ENCODE data around the gene PRUNE1. TPM values are rescaled to one million over a fixed set of nuclear protein-coding genes. Genes with fewer than 3 reads are reported as not detected.
A peak's percentile ranks its signal among the peaks of the same experiment; 100 is the strongest.

PRUNE1 gene
- polyA plus RNA-seq, 12 donors = 22.1 to 31.7 (median 27.7) TPM; not detected in 1

GRCh38 chr1:151003180-151003579, 5.1 kb upstream of the PRUNE1 start:
- no peak for DNase-seq

GRCh38 chr1:151005729-151006319, 2.4 kb upstream of the PRUNE1 start:
- no peak for DNase-seq

- peak; percentile 87 for DNase-seq
Measured at GRCh38 chr1:151006327-151007052, 1.8 kb upstream of the PRUNE1 start, which contains the start of gene MINDY1. TSS of gene MINDY1 (minus strand) at chr1:151006902. CDS start at chr1:151002617, 4,285 bp downstream.

GRCh38 chr1:151007853-151008243, 401 bp upstream of the PRUNE1 start:
- peak; percentile 29 for DNase-seq

- no peak for DNase-seq
Measured at GRCh38 chr1:151009206-151009587, 948 bp downstream of the PRUNE1 start.

- no peak for DNase-seq
Measured at GRCh38 chr1:151009674-151010345, 1.6 kb downstream of the PRUNE1 start.

GRCh38 chr1:151010346-151010726, 2.1 kb downstream of the PRUNE1 start:
- no peak for DNase-seq

- DNase-seq = no peak
Measured at GRCh38 chr1:151011154-151011850, 3.1 kb downstream of the PRUNE1 start.

GRCh38 chr1:151012684-151013471, 4.6 kb downstream of the PRUNE1 start:
- DNase-seq = no peak

GRCh38 chr1:151013518-151013917, 5.3 kb downstream of the PRUNE1 start:
- DNase-seq = no peak

- peak; percentile 63 for DNase-seq
Measured at GRCh38 chr1:151024540-151025146, 16.4 kb downstream of the PRUNE1 start.

GRCh38 chr1:151026460-151026859, 18.2 kb downstream of the PRUNE1 start:
- DNase-seq = no peak

GRCh38 chr1:151032164-151032563, 23.9 kb downstream of the PRUNE1 start:
- no peak for DNase-seq

GRCh38 chr1:151035167-151035566, 26.9 kb downstream of the PRUNE1 start:
- no peak for DNase-seq

- no peak for DNase-seq
Measured at GRCh38 chr1:151036356-151036755, 28.1 kb downstream of the PRUNE1 start, which contains the start of gene BNIPL. TSS of gene BNIPL (plus strand) at chr1:151036586. CDS start at chr1:151036726, 140 bp downstream.

- no peak for DNase-seq
Measured at GRCh38 chr1:151037032-151037431, 28.8 kb downstream of the PRUNE1 start.

GRCh38 chr1:151039521-151039920, 31.3 kb downstream of the PRUNE1 start:
- no peak for DNase-seq

GRCh38 chr1:151043163-151043562, 34.9 kb downstream of the PRUNE1 start:
- no peak for DNase-seq

GRCh38 chr1:151047591-151047924, 39.3 kb downstream of the PRUNE1 start, which contains the start of gene C1orf56:
TSS of gene C1orf56 (plus strand) at chr1:151047751. CDS start at chr1:151047848, 97 bp downstream.
- peak; percentile 83 for DNase-seq

GRCh38 chr1:151047925-151048644, 39.8 kb downstream of the PRUNE1 start:
- DNase-seq = peak; percentile 65

All from muscle of arm (tissue), 12 donors.